K562 (cell line): ENCODE data around the gene GAB2.

Experiments
- ETV5 ChIP-seq: sonication (generic); formaldehyde crosslinking; IDR thresholded peaks from 2 replicates; pipeline ENCODE4 v1.4.0; 2020; ENCODE audit warnings: low read depth, mild to moderate bottlenecking, missing genetic modification reagents
- EZH2 ChIP-seq: IDR thresholded peaks from 2 replicates; pipeline ENCODE4 v1.6.1; 2012; ENCODE audit warnings: low read depth, mild to moderate bottlenecking, inconsistent platforms, low read length, borderline replicate concordance
- JUNB ChIP-seq: fragments of 450-650 bp; formaldehyde crosslinking; conservative IDR thresholded peaks from 2 replicates; pipeline ENCODE4 v1.4.0; 2020; ENCODE audit warnings: mild to moderate bottlenecking
- NR2C2 ChIP-seq, 2 experiments: fragments of 200-800 bp in 1 of 2; sonication (Bioruptor generic) in 1 of 2; sonication (generic) in 1 of 2; formaldehyde crosslinking in 1 of 2; IDR thresholded peaks; 2 replicates each; pipeline versions ENCODE4 v1.6.1 to v1.8.0; 2016 to 2022; ENCODE audit warnings: mild to moderate bottlenecking in 1 of 2, missing compliant biosample characterization in 1 of 2, missing genetic modification characterization in 1 of 2, missing genetic modification reagents in 1 of 2
- U2AF2 ChIP-seq: fragments of 200-400 bp; formaldehyde crosslinking; optimal IDR thresholded peaks from 2 replicates; pipeline ENCODE3; 2017; ENCODE audit warnings: low read depth, mild to moderate bottlenecking, low read length
- ZC3H4 ChIP-seq: sonication (generic); formaldehyde crosslinking; IDR thresholded peaks from 2 replicates; pipeline ENCODE4 v1.9.0; 2021; ENCODE audit warnings: missing genetic modification reagents, borderline replicate concordance
- ZNF121 ChIP-seq: sonication (generic); formaldehyde crosslinking; conservative IDR thresholded peaks from 2 replicates; pipeline ENCODE4 v1.8.0; 2022; ENCODE audit warnings: missing genetic modification reagents
- ZNF785 ChIP-seq: fragments of 250-450 bp; sonication (Bioruptor Pico); IDR thresholded peaks from 2 replicates; pipeline ENCODE4 v1.4.0; 2020; ENCODE audit warnings: mild to moderate bottlenecking
- ZZZ3 ChIP-seq: fragments of 450-650 bp; IDR thresholded peaks from 2 replicates; pipeline ENCODE4 v1.6.1; 2016; ENCODE audit warnings: antibody characterized with exemption, mild to moderate bottlenecking, moderate library complexity
- TF ChIP-seq, protein P1 (sequence below), 3 experiments: IDR thresholded peaks in 2 of 3; conservative IDR thresholded peaks in 1 of 3; 2 replicates each; pipeline ENCODE4 v1.5.1; 2011 to 2012; ENCODE audit warnings: low read length in 3 of 3, mild to moderate bottlenecking in 3 of 3, control low read depth in 2 of 3, improper control_type of control experiment in 1 of 3, inconsistent platforms in 1 of 3, low read depth in 1 of 3, mixed read lengths in 1 of 3, moderate library complexity in 1 of 3; ENCODE audit not compliant: insufficient read depth in 2 of 3
- TF ChIP-seq, protein P2 (sequence below): fragments of 250-450 bp; sonication (Bioruptor Pico); IDR thresholded peaks from 2 replicates; pipeline ENCODE4 v1.8.0; 2022; ENCODE audit warnings: inconsistent platforms

DNA sequence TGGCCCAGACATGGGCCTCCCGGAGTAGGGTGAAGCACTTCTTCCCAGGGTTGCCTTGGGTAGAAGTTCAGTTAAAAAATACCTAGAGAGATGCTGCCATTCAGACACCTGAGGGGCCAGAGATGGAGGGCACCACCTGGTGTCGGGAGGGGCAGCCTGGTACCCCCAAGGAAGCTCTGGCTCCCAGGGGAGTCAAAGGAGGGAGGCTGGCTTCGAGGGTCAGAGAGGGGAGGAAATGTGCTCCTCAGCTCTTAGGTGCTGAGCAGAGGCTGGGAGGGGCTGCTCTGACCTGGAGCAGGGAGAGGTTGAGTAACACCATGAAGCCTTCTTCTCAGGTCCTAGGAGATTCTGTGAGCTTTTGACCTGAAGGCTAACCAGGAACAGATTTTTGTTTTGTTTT is 227.8 kb downstream of the GAB2 start:
- TF ChIP-seq U2AF2, result no peak
- no peak for TF ChIP-seq EZH2
- no peak for TF ChIP-seq JUNB
- TF ChIP-seq ZNF121, result no peak
- TF ChIP-seq ZC3H4 (CRISPR knock-in tag), result no peak
- TF ChIP-seq ETV5 (CRISPR knock-in tag), result no peak
- TF ChIP-seq ZNF785 (CRISPR knock-in tag), result no peak
- TF ChIP-seq NR2C2 (CRISPR knock-in tag; IDR thresholded peaks at IDR 0.05), result no peak
- no peak for TF ChIP-seq NR2C2 (tag; IDR thresholded peaks at IDR 0.05)
- TF ChIP-seq, protein P1, sequence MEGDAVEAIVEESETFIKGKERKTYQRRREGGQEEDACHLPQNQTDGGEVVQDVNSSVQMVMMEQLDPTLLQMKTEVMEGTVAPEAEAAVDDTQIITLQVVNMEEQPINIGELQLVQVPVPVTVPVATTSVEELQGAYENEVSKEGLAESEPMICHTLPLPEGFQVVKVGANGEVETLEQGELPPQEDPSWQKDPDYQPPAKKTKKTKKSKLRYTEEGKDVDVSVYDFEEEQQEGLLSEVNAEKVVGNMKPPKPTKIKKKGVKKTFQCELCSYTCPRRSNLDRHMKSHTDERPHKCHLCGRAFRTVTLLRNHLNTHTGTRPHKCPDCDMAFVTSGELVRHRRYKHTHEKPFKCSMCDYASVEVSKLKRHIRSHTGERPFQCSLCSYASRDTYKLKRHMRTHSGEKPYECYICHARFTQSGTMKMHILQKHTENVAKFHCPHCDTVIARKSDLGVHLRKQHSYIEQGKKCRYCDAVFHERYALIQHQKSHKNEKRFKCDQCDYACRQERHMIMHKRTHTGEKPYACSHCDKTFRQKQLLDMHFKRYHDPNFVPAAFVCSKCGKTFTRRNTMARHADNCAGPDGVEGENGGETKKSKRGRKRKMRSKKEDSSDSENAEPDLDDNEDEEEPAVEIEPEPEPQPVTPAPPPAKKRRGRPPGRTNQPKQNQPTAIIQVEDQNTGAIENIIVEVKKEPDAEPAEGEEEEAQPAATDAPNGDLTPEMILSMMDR (IDR thresholded peaks at IDR 0.05 in 2 of 3, conservative IDR thresholded peaks at IDR 0.05 in 1 of 3; ENCODE audit: insufficient read depth in 2 of 3, low read depth in 1 of 3, low read length in 3 of 3), result no peak
- TF ChIP-seq, protein P2, sequence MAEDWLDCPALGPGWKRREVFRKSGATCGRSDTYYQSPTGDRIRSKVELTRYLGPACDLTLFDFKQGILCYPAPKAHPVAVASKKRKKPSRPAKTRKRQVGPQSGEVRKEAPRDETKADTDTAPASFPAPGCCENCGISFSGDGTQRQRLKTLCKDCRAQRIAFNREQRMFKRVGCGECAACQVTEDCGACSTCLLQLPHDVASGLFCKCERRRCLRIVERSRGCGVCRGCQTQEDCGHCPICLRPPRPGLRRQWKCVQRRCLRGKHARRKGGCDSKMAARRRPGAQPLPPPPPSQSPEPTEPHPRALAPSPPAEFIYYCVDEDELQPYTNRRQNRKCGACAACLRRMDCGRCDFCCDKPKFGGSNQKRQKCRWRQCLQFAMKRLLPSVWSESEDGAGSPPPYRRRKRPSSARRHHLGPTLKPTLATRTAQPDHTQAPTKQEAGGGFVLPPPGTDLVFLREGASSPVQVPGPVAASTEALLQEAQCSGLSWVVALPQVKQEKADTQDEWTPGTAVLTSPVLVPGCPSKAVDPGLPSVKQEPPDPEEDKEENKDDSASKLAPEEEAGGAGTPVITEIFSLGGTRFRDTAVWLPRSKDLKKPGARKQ (CRISPR knock-in tag), result no peak
- TF ChIP-seq ZZZ3, result no peak
